HUES48 (cell line): ENCODE data around the gene ZNF865.

Experiments
- H3K27ac ChIP-seq: one replicate; pipeline ENCODE4 v1.7.0; 2013; ENCODE audit warnings: low read depth, low read length, inconsistent platforms
- H3K27me3 ChIP-seq: 2 replicates; pipeline ENCODE4 v1.6.1; 2013; ENCODE audit warnings: mild to moderate bottlenecking, low read length; ENCODE audit not compliant: control insufficient read depth, insufficient read depth
- H3K36me3 ChIP-seq: 2 replicates; pipeline ENCODE4 v1.6.1; 2013; ENCODE audit warnings: low read length; ENCODE audit not compliant: control insufficient read depth, insufficient read depth
- H3K4me1 ChIP-seq: 2 replicates; pipeline ENCODE4 v1.6.1; 2013; ENCODE audit warnings: mild to moderate bottlenecking, low read length; ENCODE audit not compliant: control insufficient read depth, insufficient read depth
- H3K4me3 ChIP-seq: 2 replicates; pipeline ENCODE4 v1.5.1; 2013; ENCODE audit warnings: mild to moderate bottlenecking, low read depth, low read length
- H3K9ac ChIP-seq: 2 replicates; pipeline ENCODE4 v1.6.1; 2013; ENCODE audit warnings: mild to moderate bottlenecking, low read depth, low read length, moderate library complexity
- H3K9me3 ChIP-seq: 2 replicates; pipeline ENCODE4 v1.6.1; 2013; ENCODE audit warnings: low read length; ENCODE audit not compliant: control insufficient read depth, insufficient read depth

Gene ZNF865

DNA sequence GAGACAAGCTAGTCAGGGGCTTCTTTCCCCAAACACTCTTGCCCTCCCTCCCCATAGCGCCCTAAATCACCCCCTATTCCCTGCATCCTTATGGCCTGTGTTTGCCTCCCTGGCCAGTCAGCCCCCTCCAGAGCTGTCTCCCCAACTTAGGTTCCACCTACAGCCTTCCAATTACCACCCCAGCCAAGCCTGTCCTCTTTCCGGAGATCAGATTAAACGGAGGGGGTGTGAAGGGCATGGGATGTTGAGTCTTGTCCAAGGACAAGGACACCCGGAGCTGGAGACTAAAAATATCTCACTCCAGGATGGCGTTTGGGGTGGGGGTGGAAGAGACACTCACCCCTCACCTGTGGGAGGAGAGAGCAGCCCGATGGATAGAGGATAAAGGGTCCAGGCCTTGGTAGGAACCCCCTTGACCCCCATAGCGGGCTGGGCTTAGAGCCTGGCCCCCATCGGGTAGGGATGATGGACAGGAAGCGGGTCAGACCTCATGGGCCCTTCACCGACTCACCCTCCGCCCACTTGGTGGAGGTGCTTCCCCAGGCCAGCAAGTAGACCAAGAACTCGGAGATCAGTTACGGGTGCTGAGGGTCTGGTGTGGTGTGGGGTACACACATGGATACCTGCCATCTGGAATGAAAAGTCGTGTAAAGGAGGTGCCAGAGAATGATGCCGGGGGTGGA, 6.0 kb downstream of the ZNF865 start:
- Histone ChIP-seq H3K9me3 (no peaks in the 10 kb centered on the region), H3K36me3 (peaks cover 26% of the 10 kb centered on the region), H3K27me3 (no peaks in the 10 kb centered on the region), H3K4me3 (no peak overlapping the region), H3K4me1 (peaks cover 6% of the 10 kb centered on the region), H3K27ac (no peak overlapping the region), H3K9ac (no peak overlapping the region)

DNA sequence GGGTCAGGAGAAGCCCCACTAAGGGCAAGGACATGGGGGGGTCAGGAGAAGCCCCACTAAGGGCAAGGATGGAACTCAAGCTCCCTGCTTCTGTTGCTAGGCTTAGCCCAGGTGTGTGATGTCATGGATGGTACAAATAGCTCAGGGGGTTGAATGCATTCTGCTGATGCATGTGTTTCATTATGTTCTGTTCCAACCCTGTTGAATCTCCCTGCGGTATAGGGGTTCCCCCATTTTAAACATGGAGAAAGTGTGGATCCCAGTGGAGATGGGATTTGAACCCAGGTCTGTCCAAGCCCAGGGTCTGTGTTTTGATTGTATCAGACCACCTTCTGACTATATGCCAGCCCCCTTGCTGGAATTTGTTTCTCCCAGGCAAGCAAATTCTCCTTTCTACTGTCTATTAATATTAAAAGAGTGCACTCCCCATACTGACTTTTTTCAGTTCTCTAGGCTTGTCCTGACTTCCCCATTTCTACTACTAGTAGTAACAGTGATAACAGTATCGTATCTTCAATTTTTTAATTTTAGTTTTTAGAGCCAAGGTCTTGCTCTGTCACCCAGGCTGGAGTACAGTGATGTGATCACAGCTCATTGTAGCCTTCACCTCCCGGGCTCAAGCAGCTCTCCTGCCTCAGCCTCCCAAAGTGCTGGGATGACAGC, 6.7 kb downstream of the ZNF865 start:
- Histone ChIP-seq H3K27ac (no peak overlapping the region), H3K9ac (no peak overlapping the region), H3K36me3 (peaks cover 25% of the 10 kb centered on the region)

DNA sequence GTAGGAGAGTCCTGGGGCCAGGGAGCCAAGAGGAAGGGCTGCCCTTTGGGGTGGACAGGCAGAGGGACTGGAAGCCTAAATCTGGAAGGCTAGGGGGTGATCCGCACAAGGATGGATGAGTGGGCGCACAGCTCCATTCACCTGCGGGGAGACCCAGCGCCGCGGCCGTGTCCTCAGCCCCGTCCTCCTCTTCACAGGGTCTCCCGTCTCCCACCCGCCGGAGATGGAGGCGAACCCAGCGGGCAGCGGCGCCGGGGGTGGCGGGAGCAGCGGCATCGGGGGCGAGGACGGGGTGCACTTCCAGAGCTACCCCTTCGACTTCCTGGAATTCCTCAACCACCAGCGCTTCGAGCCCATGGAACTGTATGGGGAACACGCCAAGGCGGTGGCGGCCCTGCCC, 7.9 kb downstream of the ZNF865 start:
- peaks cover 29% of the 10 kb centered on the region for H3K36me3 ChIP-seq
- H3K4me3 ChIP-seq = no peak overlapping the region

More for the DNA sequence above, 6.7 kb downstream of the ZNF865 start:
- no peaks in the 10 kb centered on the region for H3K4me1 ChIP-seq
- no peak overlapping the region for H3K4me3 ChIP-seq
- no peaks in the 10 kb centered on the region for H3K9me3 ChIP-seq
- H3K27me3 ChIP-seq = no peaks in the 10 kb centered on the region

DNA sequence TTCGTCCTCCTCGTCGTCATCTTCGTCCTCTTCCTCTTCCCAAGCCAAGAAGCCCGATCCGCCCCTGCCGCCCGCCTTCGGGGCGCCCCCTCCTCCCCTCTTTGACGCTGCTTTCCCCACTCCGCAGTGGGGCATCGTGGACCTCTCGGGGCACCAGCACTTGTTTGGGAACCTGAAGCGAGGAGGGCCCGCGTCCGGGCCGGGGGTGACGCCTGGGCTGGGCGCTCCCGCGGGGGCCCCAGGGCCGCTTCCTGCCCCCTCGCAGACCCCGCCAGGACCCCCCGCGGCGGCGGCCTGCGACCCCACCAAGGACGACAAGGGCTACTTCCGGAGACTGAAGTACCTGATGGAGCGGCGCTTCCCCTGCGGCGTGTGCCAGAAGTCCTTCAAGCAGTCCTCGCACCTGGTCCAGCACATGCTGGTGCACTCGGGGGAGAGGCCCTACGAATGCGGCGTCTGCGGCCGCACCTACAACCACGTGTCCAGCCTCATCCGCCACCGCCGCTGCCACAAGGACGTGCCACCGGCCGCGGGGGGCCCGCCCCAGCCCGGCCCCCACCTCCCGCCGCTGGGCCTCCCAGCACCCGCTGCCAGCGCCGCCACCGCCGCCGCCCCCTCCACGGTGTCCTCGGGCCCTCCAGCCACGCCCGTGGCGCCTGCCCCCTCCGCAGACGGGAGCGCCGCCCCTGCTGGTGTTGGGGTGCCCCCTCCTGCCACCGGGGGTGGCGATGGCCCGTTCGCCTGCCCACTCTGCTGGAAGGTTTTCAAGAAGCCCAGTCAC, 8.7 kb downstream of the ZNF865 start:
- H3K27me3 ChIP-seq = no peaks in the 10 kb centered on the region
- H3K4me3 ChIP-seq = no peak overlapping the region
- no peaks in the 10 kb centered on the region for H3K9me3 ChIP-seq
- no peaks in the 10 kb centered on the region for H3K4me1 ChIP-seq
- H3K36me3 ChIP-seq = peaks cover 29% of the 10 kb centered on the region
- no peak overlapping the region for H3K27ac ChIP-seq
- no peak overlapping the region for H3K9ac ChIP-seq

More for the DNA sequence above, 7.9 kb downstream of the ZNF865 start:
- H3K9ac ChIP-seq = no peak overlapping the region
- no peaks in the 10 kb centered on the region for H3K27me3 ChIP-seq
- H3K9me3 ChIP-seq = no peaks in the 10 kb centered on the region
- no peak overlapping the region for H3K27ac ChIP-seq
- no peaks in the 10 kb centered on the region for H3K4me1 ChIP-seq

DNA sequence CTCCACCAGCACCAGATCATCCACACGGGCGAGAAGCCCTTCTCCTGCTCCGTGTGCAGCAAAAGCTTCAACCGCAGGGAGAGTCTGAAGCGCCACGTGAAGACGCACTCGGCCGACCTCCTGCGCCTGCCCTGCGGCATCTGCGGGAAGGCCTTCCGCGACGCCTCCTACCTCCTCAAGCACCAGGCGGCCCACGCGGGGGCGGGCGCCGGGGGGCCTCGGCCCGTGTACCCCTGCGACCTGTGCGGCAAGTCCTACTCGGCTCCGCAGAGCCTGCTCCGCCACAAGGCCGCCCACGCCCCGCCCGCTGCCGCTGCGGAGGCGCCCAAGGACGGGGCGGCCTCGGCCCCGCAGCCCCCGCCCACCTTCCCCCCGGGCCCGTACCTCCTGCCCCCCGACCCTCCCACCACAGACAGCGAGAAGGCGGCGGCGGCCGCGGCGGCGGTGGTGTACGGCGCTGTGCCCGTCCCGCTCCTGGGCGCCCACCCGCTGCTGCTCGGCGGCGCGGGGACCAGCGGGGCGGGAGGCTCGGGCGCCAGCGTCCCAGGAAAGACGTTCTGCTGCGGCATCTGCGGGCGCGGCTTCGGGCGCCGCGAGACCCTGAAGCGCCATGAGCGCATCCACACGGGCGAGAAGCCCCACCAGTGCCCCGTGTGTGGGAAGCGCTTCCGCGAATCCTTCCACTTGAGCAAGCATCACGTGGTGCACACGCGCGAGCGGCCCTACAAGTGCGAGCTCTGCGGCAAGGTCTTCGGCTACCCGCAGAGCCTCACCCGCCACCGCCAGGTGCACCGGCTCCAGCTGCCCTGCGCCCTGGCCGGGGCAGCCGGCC, 9.5 kb downstream of the ZNF865 start:
- Histone ChIP-seq H3K4me3 (no peak overlapping the region), H3K36me3 (peaks cover 25% of the 10 kb centered on the region)

DNA sequence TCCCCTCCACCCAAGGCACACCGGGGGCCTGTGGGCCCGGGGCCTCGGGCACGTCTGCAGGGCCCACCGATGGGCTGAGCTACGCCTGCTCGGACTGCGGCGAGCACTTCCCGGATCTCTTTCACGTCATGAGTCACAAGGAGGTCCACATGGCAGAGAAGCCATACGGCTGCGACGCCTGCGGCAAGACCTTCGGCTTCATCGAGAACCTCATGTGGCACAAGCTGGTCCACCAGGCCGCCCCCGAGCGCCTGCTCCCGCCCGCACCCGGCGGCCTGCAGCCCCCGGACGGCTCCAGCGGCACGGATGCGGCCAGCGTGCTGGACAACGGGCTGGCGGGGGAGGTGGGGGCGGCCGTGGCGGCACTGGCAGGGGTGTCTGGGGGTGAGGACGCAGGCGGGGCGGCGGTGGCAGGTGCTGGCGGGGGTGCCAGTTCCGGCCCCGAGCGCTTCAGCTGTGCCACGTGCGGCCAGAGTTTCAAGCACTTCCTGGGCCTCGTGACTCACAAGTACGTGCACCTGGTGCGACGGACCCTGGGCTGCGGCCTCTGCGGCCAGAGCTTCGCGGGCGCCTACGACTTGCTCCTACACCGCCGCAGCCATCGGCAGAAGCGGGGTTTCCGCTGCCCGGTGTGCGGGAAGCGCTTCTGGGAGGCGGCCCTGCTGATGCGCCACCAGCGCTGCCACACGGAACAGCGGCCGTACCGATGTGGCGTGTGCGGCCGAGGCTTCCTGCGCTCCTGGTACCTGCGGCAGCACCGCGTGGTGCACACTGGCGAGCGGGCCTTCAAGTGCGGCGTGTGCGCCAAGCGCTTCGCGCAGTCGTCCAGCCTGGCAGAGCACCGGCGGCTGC, 10.3 kb downstream of the ZNF865 start:
- H3K27ac ChIP-seq = no peak overlapping the region
- no peak overlapping the region for H3K9ac ChIP-seq
- H3K27me3 ChIP-seq = no peaks in the 10 kb centered on the region
- H3K36me3 ChIP-seq = peaks cover 28% of the 10 kb centered on the region
- H3K9me3 ChIP-seq = no peaks in the 10 kb centered on the region
- H3K4me3 ChIP-seq = no peak overlapping the region
- no peaks in the 10 kb centered on the region for H3K4me1 ChIP-seq

More for the DNA sequence above, 9.5 kb downstream of the ZNF865 start:
- H3K9ac ChIP-seq = no peak overlapping the region
- H3K4me1 ChIP-seq = no peaks in the 10 kb centered on the region
- no peaks in the 10 kb centered on the region for H3K9me3 ChIP-seq
- no peaks in the 10 kb centered on the region for H3K27me3 ChIP-seq
- no peak overlapping the region for H3K27ac ChIP-seq

DNA sequence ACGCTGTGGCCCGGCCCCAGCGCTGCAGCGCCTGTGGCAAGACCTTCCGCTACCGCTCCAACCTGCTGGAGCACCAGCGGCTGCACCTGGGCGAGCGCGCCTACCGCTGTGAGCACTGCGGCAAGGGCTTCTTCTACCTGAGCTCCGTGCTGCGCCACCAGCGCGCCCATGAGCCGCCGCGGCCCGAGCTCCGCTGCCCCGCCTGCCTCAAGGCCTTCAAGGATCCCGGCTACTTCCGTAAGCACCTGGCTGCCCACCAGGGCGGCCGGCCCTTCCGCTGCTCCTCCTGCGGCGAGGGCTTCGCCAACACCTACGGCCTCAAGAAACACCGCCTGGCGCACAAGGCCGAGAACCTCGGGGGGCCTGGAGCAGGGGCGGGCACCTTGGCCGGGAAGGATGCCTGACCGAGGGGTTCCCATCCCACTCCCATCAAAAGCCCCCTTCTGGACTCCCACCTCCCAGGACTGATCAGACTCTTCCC, 11.0 kb downstream of the ZNF865 start:
- Histone ChIP-seq H3K4me1 (no peaks in the 10 kb centered on the region), H3K36me3 (peaks cover 34% of the 10 kb centered on the region), H3K27me3 (no peaks in the 10 kb centered on the region), H3K27ac (no peak overlapping the region), H3K4me3 (no peak overlapping the region), H3K9me3 (no peaks in the 10 kb centered on the region), H3K9ac (no peak overlapping the region)

DNA sequence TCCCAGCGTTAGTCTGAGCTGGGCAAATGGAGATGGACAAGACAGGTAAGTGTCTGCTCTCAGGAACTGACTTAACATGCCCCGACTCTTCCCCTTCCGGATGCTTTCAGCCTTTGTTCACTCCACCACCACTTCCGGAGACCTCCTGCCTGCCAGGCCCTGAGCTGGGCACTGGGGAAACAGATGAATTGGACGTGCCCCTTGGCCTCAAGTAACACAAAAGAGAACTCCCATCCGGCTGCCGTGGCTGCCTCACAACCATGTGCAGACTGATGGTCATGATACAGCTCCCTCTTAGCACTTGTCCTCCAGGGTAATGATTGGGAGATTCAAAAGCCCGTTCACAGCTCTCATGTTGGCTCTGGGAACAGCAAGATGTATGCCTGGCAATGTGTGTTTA, 12.0 kb downstream of the ZNF865 start:
- Histone ChIP-seq H3K4me1 (no peaks in the 10 kb centered on the region), H3K27ac (no peak overlapping the region), H3K9me3 (no peaks in the 10 kb centered on the region), H3K4me3 (no peak overlapping the region), H3K36me3 (peaks cover 38% of the 10 kb centered on the region), H3K9ac (no peak overlapping the region), H3K27me3 (no peaks in the 10 kb centered on the region)

DNA sequence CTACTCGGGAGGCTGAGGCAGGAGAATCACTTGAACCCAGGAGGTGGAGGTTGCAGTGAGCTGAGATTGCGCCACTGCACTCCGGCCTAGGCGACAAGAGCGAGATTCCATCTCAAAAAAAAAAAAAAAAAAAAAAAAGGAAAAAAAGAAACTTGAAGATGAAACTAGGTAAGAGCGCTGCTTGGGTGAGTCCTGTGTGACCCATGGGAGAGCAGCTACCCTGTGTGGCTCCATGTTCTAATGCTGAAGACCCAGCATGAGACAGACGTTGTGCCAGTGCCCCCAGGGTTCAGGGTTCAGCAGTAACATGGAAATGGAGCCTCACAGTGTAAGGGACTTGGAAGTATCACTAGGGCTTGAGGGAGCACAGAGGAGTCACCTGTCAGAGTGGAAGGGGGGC, 13.0 kb downstream of the ZNF865 start:
- Histone ChIP-seq H3K36me3 (peaks cover 38% of the 10 kb centered on the region), H3K27ac (no peak overlapping the region), H3K9ac (no peak overlapping the region), H3K9me3 (no peaks in the 10 kb centered on the region), H3K4me3 (no peak overlapping the region), H3K27me3 (no peaks in the 10 kb centered on the region), H3K4me1 (no peaks in the 10 kb centered on the region)

DNA sequence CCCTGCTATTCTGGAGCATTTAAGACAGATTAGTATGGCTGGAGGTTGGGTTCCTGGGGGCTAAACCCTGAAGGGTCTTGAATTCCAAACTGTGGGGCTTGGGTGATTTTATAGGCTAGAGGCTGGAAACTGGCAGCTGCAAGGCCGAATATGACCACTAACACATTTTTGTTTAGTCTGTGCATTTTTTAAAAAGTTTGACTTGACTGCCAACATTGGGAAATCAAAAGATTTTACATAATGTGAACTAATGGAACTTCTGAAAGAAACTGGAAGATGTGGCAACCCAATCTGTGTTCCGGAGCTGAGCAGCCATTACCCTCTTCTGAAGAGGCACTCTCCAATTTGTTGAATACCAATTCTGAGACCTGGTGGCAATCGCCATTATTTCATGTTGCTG, 13.8 kb downstream of the ZNF865 start:
- H3K9me3 ChIP-seq = no peaks in the 10 kb centered on the region
- H3K36me3 ChIP-seq = peaks cover 38% of the 10 kb centered on the region
- no peak overlapping the region for H3K27ac ChIP-seq
- no peaks in the 10 kb centered on the region for H3K27me3 ChIP-seq
- H3K4me1 ChIP-seq = no peaks in the 10 kb centered on the region
- H3K4me3 ChIP-seq = no peak overlapping the region
- no peak overlapping the region for H3K9ac ChIP-seq
